ENCODE measurements around the gene ING5.

- TF ChIP-seq EZH2 (IDR thresholded peaks at IDR 0.05; ENCODE audit: borderline replicate concordance, low read depth, low read length, severe bottlenecking) (no peak), CTCF (IDR thresholded peaks at IDR 0.05; ENCODE audit: borderline replicate concordance, extremely low read depth, low read length, poor library complexity, severe bottlenecking) (no peak)
These were observed 48.6 kb upstream of the ING5 start for GRCh38 chr2:241653210-241653750.
